ENCODE results near the gene OR14A2.

The OR14A2 gene

GRCh38 chr1:247681288-247681897 is 66.5 kb downstream of the OR14A2 start:
- no peak for DNase-seq (ENCODE audit: insufficient read length, low spot score)
- peak; percentile 99 for FAIRE-seq
- TF ChIP-seq CTCF (IDR thresholded peaks at IDR 0.05; ENCODE audit: insufficient read depth, missing control alignments), result peak; percentile 98

- FAIRE-seq, result no peak
Measured at GRCh38 chr1:247680171-247680570, 67.8 kb downstream of the OR14A2 start.

GRCh38 chr1:247679639-247680038 is 68.3 kb downstream of the OR14A2 start, which contains the start of gene OR13G1:
OR13G1 (minus strand) TSS chr1:247679739; CDS start chr1:247673041, 6,698 bp downstream.
- FAIRE-seq, result no peak

More at GRCh38 chr1:247680171-247680570, 67.8 kb downstream of the OR14A2 start:
- no peak for DNase-seq (ENCODE audit: insufficient read length, low spot score)
- TF ChIP-seq CTCF (IDR thresholded peaks at IDR 0.05; ENCODE audit: insufficient read depth, missing control alignments), result no peak

More at GRCh38 chr1:247679639-247680038, 68.3 kb downstream of the OR14A2 start, which contains the start of gene OR13G1:
- DNase-seq (ENCODE audit: insufficient read length, low spot score), result no peak
- no peak for TF ChIP-seq CTCF (IDR thresholded peaks at IDR 0.05; ENCODE audit: insufficient read depth, missing control alignments)
